Measurements from ENCODE around the gene USP53. TPM values are rescaled to one million over a fixed set of nuclear protein-coding genes. Genes with fewer than 3 reads are reported as not detected.

The USP53 gene
- total RNA-seq, 1 experiment from 2014 or later: 20.1 TPM

DNA sequence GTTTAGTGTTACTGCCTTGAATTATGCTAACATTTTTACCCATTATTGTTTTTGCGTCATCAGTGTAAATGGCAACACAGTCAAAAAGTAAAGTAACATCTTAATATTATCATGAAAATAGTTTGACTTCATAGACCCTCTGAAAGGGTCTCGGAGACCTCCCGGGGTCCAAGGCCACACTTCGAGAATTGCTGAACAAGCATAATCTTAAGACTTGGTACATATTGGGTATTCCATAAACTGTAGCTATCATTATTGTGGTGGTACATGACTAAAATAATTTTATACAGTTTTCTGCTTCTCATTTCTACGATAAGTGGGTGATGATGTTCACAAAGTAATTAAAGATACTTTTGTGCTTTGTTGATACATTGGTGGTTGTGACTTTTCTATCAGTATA is 76.8 kb downstream of the USP53 start:
- DNase-seq (ENCODE audit: low spot score) (no peak), ATAC-seq (no peak)
- Mint-ChIP-seq H3K27me3 (ENCODE audit: low read depth) (no peaks in the 10 kb centered on the region), H3K36me3 (peaks cover 7% of the 10 kb centered on the region), H3K4me3 (no peak overlapping the region), H3K4me1 (peaks cover 3% of the 10 kb centered on the region), H3K9me3 (no peaks in the 10 kb centered on the region), H3K27ac (no peak overlapping the region)
- TF ChIP-seq ZNF396 (CRISPR knock-in tag; IDR thresholded peaks at IDR 0.05; ENCODE audit: borderline replicate concordance) (no peak), KAT7 (CRISPR knock-in tag; IDR thresholded peaks at IDR 0.05; ENCODE audit: borderline replicate concordance) (no peak), ZNF138 (CRISPR knock-in tag; conservative IDR thresholded peaks at IDR 0.05) (no peak), SMAD3 (CRISPR knock-in tag; IDR thresholded peaks at IDR 0.05; ENCODE audit: borderline replicate concordance) (no peak), ELF4 (CRISPR knock-in tag; IDR thresholded peaks at IDR 0.05; ENCODE audit: low read depth) (no peak), FOXK1 (CRISPR knock-in tag; IDR thresholded peaks at IDR 0.05) (no peak), NFATC4 (CRISPR knock-in tag; IDR thresholded peaks at IDR 0.05) (no peak), ZNF671 (CRISPR knock-in tag; IDR thresholded peaks at IDR 0.05) (no peak), SOX15 (CRISPR knock-in tag; IDR thresholded peaks at IDR 0.05) (no peak), IRF1 (CRISPR knock-in tag; IDR thresholded peaks at IDR 0.05) (no peak), ATF1 (CRISPR knock-in tag; IDR thresholded peaks at IDR 0.05) (no peak)
- TF ChIP-seq, protein P1, sequence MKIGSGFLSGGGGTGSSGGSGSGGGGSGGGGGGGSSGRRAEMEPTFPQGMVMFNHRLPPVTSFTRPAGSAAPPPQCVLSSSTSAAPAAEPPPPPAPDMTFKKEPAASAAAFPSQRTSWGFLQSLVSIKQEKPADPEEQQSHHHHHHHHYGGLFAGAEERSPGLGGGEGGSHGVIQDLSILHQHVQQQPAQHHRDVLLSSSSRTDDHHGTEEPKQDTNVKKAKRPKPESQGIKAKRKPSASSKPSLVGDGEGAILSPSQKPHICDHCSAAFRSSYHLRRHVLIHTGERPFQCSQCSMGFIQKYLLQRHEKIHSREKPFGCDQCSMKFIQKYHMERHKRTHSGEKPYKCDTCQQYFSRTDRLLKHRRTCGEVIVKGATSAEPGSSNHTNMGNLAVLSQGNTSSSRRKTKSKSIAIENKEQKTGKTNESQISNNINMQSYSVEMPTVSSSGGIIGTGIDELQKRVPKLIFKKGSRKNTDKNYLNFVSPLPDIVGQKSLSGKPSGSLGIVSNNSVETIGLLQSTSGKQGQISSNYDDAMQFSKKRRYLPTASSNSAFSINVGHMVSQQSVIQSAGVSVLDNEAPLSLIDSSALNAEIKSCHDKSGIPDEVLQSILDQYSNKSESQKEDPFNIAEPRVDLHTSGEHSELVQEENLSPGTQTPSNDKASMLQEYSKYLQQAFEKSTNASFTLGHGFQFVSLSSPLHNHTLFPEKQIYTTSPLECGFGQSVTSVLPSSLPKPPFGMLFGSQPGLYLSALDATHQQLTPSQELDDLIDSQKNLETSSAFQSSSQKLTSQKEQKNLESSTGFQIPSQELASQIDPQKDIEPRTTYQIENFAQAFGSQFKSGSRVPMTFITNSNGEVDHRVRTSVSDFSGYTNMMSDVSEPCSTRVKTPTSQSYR (CRISPR knock-in tag; IDR thresholded peaks at IDR 0.05): no peak
- TF ChIP-seq, protein P2, sequence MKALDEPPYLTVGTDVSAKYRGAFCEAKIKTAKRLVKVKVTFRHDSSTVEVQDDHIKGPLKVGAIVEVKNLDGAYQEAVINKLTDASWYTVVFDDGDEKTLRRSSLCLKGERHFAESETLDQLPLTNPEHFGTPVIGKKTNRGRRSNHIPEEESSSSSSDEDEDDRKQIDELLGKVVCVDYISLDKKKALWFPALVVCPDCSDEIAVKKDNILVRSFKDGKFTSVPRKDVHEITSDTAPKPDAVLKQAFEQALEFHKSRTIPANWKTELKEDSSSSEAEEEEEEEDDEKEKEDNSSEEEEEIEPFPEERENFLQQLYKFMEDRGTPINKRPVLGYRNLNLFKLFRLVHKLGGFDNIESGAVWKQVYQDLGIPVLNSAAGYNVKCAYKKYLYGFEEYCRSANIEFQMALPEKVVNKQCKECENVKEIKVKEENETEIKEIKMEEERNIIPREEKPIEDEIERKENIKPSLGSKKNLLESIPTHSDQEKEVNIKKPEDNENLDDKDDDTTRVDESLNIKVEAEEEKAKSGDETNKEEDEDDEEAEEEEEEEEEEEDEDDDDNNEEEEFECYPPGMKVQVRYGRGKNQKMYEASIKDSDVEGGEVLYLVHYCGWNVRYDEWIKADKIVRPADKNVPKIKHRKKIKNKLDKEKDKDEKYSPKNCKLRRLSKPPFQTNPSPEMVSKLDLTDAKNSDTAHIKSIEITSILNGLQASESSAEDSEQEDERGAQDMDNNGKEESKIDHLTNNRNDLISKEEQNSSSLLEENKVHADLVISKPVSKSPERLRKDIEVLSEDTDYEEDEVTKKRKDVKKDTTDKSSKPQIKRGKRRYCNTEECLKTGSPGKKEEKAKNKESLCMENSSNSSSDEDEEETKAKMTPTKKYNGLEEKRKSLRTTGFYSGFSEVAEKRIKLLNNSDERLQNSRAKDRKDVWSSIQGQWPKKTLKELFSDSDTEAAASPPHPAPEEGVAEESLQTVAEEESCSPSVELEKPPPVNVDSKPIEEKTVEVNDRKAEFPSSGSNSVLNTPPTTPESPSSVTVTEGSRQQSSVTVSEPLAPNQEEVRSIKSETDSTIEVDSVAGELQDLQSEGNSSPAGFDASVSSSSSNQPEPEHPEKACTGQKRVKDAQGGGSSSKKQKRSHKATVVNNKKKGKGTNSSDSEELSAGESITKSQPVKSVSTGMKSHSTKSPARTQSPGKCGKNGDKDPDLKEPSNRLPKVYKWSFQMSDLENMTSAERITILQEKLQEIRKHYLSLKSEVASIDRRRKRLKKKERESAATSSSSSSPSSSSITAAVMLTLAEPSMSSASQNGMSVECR (CRISPR knock-in tag; IDR thresholded peaks at IDR 0.05; ENCODE audit: borderline replicate concordance): no peak
- POLR2A ChIA-PET: no interaction called here
- CTCF ChIA-PET: interaction anchor here (1.2 kb wide), 1 partner anchor 202 kb away, joined by 3 read pairs; no protein-coding TSS in a partner anchor

DNA sequence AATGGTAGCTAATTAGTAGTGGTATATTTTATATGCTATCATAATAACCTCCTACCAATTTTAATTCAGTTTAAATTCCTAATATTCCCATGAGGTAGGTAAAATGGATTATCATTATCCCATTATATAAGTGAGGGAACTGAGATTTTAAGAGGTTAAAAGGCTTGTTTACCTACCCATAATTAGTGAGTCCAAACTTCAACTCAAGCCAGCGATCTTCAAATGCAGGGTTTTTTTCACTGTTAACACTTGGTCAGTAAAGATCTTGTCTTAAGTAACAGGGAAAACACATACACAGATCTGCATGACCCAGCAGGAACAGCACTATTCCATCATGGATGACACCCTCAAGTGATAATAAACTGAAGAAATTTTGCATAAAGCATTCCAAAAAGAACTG is 78.1 kb downstream of the USP53 start:
- DNase-seq (ENCODE audit: low spot score): no peak
- no peak for ATAC-seq
- POLR2A ChIA-PET: no interaction called here
- Mint-ChIP-seq H3K27me3 (ENCODE audit: low read depth) (no peaks in the 10 kb centered on the region), H3K9me3 (no peaks in the 10 kb centered on the region), H3K4me3 (no peak overlapping the region), H3K36me3 (peaks cover 7% of the 10 kb centered on the region), H3K4me1 (no peaks in the 10 kb centered on the region), H3K27ac (no peak overlapping the region)
- CTCF ChIA-PET: interaction anchor here (1.2 kb wide), 1 partner anchor 204 kb away, joined by 3 read pairs; no protein-coding TSS in a partner anchor
- no peak for TF ChIP-seq NR1H2 (CRISPR knock-in tag; IDR thresholded peaks at IDR 0.05)
- no peak for TF ChIP-seq STAT6 (CRISPR knock-in tag; conservative IDR thresholded peaks at IDR 0.05; ENCODE audit: low read depth)
- TF ChIP-seq JAZF1 (CRISPR knock-in tag; IDR thresholded peaks at IDR 0.05): no peak
- TF ChIP-seq ZNF512 (CRISPR knock-in tag; IDR thresholded peaks at IDR 0.05; ENCODE audit: borderline replicate concordance): no peak
- TF ChIP-seq, protein P2 (CRISPR knock-in tag; IDR thresholded peaks at IDR 0.05; ENCODE audit: borderline replicate concordance): no peak
